Measurements from ENCODE around the gene KCNJ10. TPM values are rescaled to one million over a fixed set of nuclear protein-coding genes. Genes with fewer than 3 reads are reported as not detected.
A peak's percentile ranks its signal among the peaks of the same experiment; 100 is the strongest.

Gene KCNJ10
- total RNA-seq, 1 experiment from 2014 or later = not detected

- in situ Hi-C loops (cut with HindIII; ENCODE audit: low pct_unique_long_range_greater_than_20kb, low sequenced_read_pairs) = no loop called here
- DNase-seq (ENCODE audit: low read depth) = no peak
Observed at GRCh38 chr1:160017592-160017991, 52.4 kb downstream of the KCNJ10 start.

GRCh38 chr1:160011781-160012180 is 58.2 kb downstream of the KCNJ10 start:
- no peak for DNase-seq (ENCODE audit: low read depth)
- in situ Hi-C loops (cut with HindIII; ENCODE audit: low pct_unique_long_range_greater_than_20kb, low sequenced_read_pairs) = no loop called here

GRCh38 chr1:160009801-160010200 is 60.2 kb downstream of the KCNJ10 start:
- no peak for DNase-seq (ENCODE audit: low read depth)
- in situ Hi-C loops (cut with HindIII; ENCODE audit: low pct_unique_long_range_greater_than_20kb, low sequenced_read_pairs) = no loop called here

- in situ Hi-C loops (cut with HindIII; ENCODE audit: low pct_unique_long_range_greater_than_20kb, low sequenced_read_pairs) = no loop called here
- no peak for DNase-seq (ENCODE audit: low read depth)
Observed at GRCh38 chr1:160009081-160009480, 60.9 kb downstream of the KCNJ10 start.

- in situ Hi-C loops (cut with HindIII; ENCODE audit: low pct_unique_long_range_greater_than_20kb, low sequenced_read_pairs) = no loop called here
Observed at GRCh38 chr1:160007577-160008200, 62.3 kb downstream of the KCNJ10 start.

GRCh38 chr1:160006312-160006940 is 63.5 kb downstream of the KCNJ10 start:
- peak; percentile 30 for DNase-seq (ENCODE audit: low read depth)
- in situ Hi-C loops (cut with HindIII; ENCODE audit: low pct_unique_long_range_greater_than_20kb, low sequenced_read_pairs) = no loop called here

More at GRCh38 chr1:160007577-160008200, 62.3 kb downstream of the KCNJ10 start:
- peak; percentile 31 for DNase-seq (ENCODE audit: low read depth)

- in situ Hi-C loops (cut with HindIII; ENCODE audit: low pct_unique_long_range_greater_than_20kb, low sequenced_read_pairs) = no loop called here
- no peak for DNase-seq (ENCODE audit: low read depth)
Observed at GRCh38 chr1:160005070-160005469, 64.9 kb downstream of the KCNJ10 start.

GRCh38 chr1:160004425-160004824 is 65.5 kb downstream of the KCNJ10 start:
- in situ Hi-C loops (cut with HindIII; ENCODE audit: low pct_unique_long_range_greater_than_20kb, low sequenced_read_pairs) = no loop called here
- DNase-seq (ENCODE audit: low read depth) = no peak

GRCh38 chr1:160004001-160004400 is 66.0 kb downstream of the KCNJ10 start:
- DNase-seq (ENCODE audit: low read depth) = no peak
- in situ Hi-C loops (cut with HindIII; ENCODE audit: low pct_unique_long_range_greater_than_20kb, low sequenced_read_pairs) = no loop called here

- in situ Hi-C loops (cut with HindIII; ENCODE audit: low pct_unique_long_range_greater_than_20kb, low sequenced_read_pairs) = no loop called here
Observed at GRCh38 chr1:160001440-160001839, 68.5 kb downstream of the KCNJ10 start.

GRCh38 chr1:159999204-159999603 is 70.8 kb downstream of the KCNJ10 start:
- DNase-seq (ENCODE audit: low read depth) = no peak
- in situ Hi-C loops (cut with HindIII; ENCODE audit: low pct_unique_long_range_greater_than_20kb, low sequenced_read_pairs) = no loop called here

More at GRCh38 chr1:160001440-160001839, 68.5 kb downstream of the KCNJ10 start:
- no peak for DNase-seq (ENCODE audit: low read depth)

GRCh38 chr1:159996653-159997052 is 73.3 kb downstream of the KCNJ10 start:
- in situ Hi-C loops (cut with HindIII; ENCODE audit: low pct_unique_long_range_greater_than_20kb, low sequenced_read_pairs) = no loop called here
- no peak for DNase-seq (ENCODE audit: low read depth)

- no peak for DNase-seq (ENCODE audit: low read depth)
- in situ Hi-C loops (cut with HindIII; ENCODE audit: low pct_unique_long_range_greater_than_20kb, low sequenced_read_pairs) = no loop called here
Observed at GRCh38 chr1:159994896-159995295, 75.1 kb downstream of the KCNJ10 start.

GRCh38 chr1:159993911-159994310 is 76.0 kb downstream of the KCNJ10 start:
- no peak for DNase-seq (ENCODE audit: low read depth)
- in situ Hi-C loops (cut with HindIII; ENCODE audit: low pct_unique_long_range_greater_than_20kb, low sequenced_read_pairs) = no loop called here

- DNase-seq (ENCODE audit: low read depth) = no peak
Observed at GRCh38 chr1:159992161-159992560, 77.8 kb downstream of the KCNJ10 start.

GRCh38 chr1:159991513-159991912 is 78.4 kb downstream of the KCNJ10 start:
- no peak for DNase-seq (ENCODE audit: low read depth)
- in situ Hi-C loops (cut with HindIII; ENCODE audit: low pct_unique_long_range_greater_than_20kb, low sequenced_read_pairs) = no loop called here

More at GRCh38 chr1:159992161-159992560, 77.8 kb downstream of the KCNJ10 start:
- in situ Hi-C loops (cut with HindIII; ENCODE audit: low pct_unique_long_range_greater_than_20kb, low sequenced_read_pairs) = no loop called here

- in situ Hi-C loops (cut with HindIII; ENCODE audit: low pct_unique_long_range_greater_than_20kb, low sequenced_read_pairs) = no loop called here
- no peak for DNase-seq (ENCODE audit: low read depth)
Observed at GRCh38 chr1:159990005-159990404, 80.0 kb downstream of the KCNJ10 start.

GRCh38 chr1:159989581-159989980 is 80.4 kb downstream of the KCNJ10 start:
- in situ Hi-C loops (cut with HindIII; ENCODE audit: low pct_unique_long_range_greater_than_20kb, low sequenced_read_pairs) = no loop called here
- DNase-seq (ENCODE audit: low read depth) = no peak

- in situ Hi-C loops (cut with HindIII; ENCODE audit: low pct_unique_long_range_greater_than_20kb, low sequenced_read_pairs) = no loop called here
- no peak for DNase-seq (ENCODE audit: low read depth)
Observed at GRCh38 chr1:159988006-159988405, 82.0 kb downstream of the KCNJ10 start.

- DNase-seq (ENCODE audit: low read depth) = no peak
- in situ Hi-C loops (cut with HindIII; ENCODE audit: low pct_unique_long_range_greater_than_20kb, low sequenced_read_pairs) = no loop called here
Observed at GRCh38 chr1:159987186-159987585, 82.8 kb downstream of the KCNJ10 start.
